Adrenal gland (tissue), 5 donors: ENCODE results near the gene NRP1.

ENCODE experiments used
- POLR2A ChIP-seq, 2 donors: fragments of 450-650 bp; IDR thresholded peaks; one replicate each; pipeline ENCODE4 v1.6.1; 2017; ENCODE audit warnings: antibody characterized with exemption in 2 of 2, mild to moderate bottlenecking in 2 of 2, moderate library complexity in 1 of 2
- TF ChIP-seq, protein P1 (sequence below), 6 experiments: fragments of 450-650 bp in 4 of 6; fragments of 200-600 bp in 2 of 6; sonication (generic) in 1 of 6; IDR thresholded peaks; 1 replicate in 5 of 6; 2 replicates in 1 of 6; pipeline versions ENCODE4 v1.5.1 to v1.8.0; 2016 to 2021; ENCODE audit warnings: antibody characterized with exemption in 6 of 6, mild to moderate bottlenecking in 2 of 6, moderate library complexity in 1 of 6
- donor health status: DM: no; HTN: no; CAD: no.

DNA sequence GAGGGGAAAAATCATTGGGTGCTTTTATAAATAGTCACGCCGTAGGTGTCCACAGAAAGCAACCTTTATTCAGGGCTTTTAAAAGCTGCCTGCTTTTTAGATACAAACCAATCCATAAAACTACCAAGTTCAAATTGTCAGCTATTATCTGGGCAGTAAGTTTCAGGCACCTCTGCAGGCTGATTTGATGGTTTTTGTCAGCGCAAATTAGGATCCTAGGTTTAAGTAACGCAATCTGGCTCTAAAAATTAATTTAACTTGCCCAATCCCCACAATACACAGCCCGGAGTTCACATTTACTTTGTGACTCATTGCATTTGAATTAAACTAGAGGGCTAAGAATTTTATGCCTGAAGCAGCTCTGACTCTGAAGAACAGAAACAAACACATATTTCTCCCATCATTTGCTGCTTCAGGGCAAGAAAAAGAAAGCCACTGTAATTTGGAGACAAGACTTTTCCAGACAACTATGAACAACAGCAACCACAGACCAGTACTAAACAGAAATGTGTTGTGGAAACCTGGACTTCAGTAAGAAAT, 43.3 kb downstream of the NRP1 start:
- no peak for TF ChIP-seq POLR2A (IDR thresholded peaks at IDR 0.05)
- TF ChIP-seq, protein P1, sequence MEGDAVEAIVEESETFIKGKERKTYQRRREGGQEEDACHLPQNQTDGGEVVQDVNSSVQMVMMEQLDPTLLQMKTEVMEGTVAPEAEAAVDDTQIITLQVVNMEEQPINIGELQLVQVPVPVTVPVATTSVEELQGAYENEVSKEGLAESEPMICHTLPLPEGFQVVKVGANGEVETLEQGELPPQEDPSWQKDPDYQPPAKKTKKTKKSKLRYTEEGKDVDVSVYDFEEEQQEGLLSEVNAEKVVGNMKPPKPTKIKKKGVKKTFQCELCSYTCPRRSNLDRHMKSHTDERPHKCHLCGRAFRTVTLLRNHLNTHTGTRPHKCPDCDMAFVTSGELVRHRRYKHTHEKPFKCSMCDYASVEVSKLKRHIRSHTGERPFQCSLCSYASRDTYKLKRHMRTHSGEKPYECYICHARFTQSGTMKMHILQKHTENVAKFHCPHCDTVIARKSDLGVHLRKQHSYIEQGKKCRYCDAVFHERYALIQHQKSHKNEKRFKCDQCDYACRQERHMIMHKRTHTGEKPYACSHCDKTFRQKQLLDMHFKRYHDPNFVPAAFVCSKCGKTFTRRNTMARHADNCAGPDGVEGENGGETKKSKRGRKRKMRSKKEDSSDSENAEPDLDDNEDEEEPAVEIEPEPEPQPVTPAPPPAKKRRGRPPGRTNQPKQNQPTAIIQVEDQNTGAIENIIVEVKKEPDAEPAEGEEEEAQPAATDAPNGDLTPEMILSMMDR (IDR thresholded peaks at IDR 0.05): no peak
